B cell (primary cell): ENCODE measurements around the gene ZNF608. TPM values are rescaled to one million over a fixed set of nuclear protein-coding genes. Genes with fewer than 3 reads are reported as not detected.

Experiments
- ATAC-seq: fragments of 200-7000 bp; cut with Tn5 transposase; one replicate; pipeline ENCODE4 v1.10.0; 2021; ENCODE audit warnings: low read depth, mild to moderate bottlenecking, moderate number of reproducible peaks, moderate library complexity
- CTCF ChIA-PET: fragments of 350-600 bp; sonication (Branson Sonifier 250); formaldehyde crosslinking; loops from one replicate; lab custom pipeline; 2021; ENCODE audit warnings: antibody characterized with exemption, inconsistent platforms; lab: Charles Lee
- POLR2A ChIA-PET: fragments of 350-600 bp; sonication (Branson Sonifier 250); formaldehyde crosslinking; loops from one replicate; lab custom pipeline; 2021; ENCODE audit warnings: antibody characterized with exemption; lab: Charles Lee
- DNase-seq: peaks from one replicate; pipeline ENCODE4 v3.0.0; 2013
- H2AFZ ChIP-seq: 2 replicates; pipeline ENCODE4 v1.6.1; 2012; ENCODE audit warnings: mild to moderate bottlenecking, low read depth, low read length; ENCODE audit not compliant: insufficient read depth, poor library complexity, severe bottlenecking
- H3K27ac ChIP-seq, 2 donors: 1 replicate in 1 of 2; 2 replicates in 1 of 2; pipeline ENCODE4 v1.5.1; 2012 to 2013; ENCODE audit warnings: low read length in 2 of 2, mild to moderate bottlenecking in 2 of 2, moderate library complexity in 1 of 2
- H3K27me3 ChIP-seq, 4 experiments: fragments of 200-600 bp in 1 of 4; sonication (generic) in 1 of 4; replicated peaks in 1 of 4; 1 replicate in 2 of 4; 2 replicates in 2 of 4; pipeline versions ENCODE4 v1.6.1 to v1.7.0; 2013 to 2016; ENCODE audit warnings: low read length in 3 of 4, mild to moderate bottlenecking in 2 of 4, mixed read lengths in 1 of 4, moderate library complexity in 1 of 4; ENCODE audit not compliant: insufficient read depth in 4 of 4, control insufficient read depth in 3 of 4; ENCODE audit errors: control extremely low read depth in 1 of 4
- H3K36me3 ChIP-seq, 2 experiments: replicated peaks in 1 of 2; 1 replicate in 1 of 2; 2 replicates in 1 of 2; pipeline versions ENCODE4 v1.6.1 to v1.7.1; 2013; ENCODE audit warnings: low read length in 1 of 2; ENCODE audit not compliant: insufficient read depth in 2 of 2, control insufficient read depth in 1 of 2; ENCODE audit errors: control extremely low read depth in 1 of 2, extremely low read depth in 1 of 2
- H3K4me1 ChIP-seq, 2 donors: fragments of 200-600 bp in 1 of 2; sonication (generic) in 1 of 2; 1 replicate in 1 of 2; 2 replicates in 1 of 2; pipeline versions ENCODE4 v1.5.1 to v1.6.1; 2013 to 2017; ENCODE audit warnings: low read length in 2 of 2; ENCODE audit not compliant: control insufficient read depth in 2 of 2, insufficient read depth in 2 of 2
- H3K4me2 ChIP-seq: replicated peaks from 2 replicates; pipeline ENCODE3; 2012; ENCODE audit warnings: mild to moderate bottlenecking, low read depth, low read length; ENCODE audit not compliant: poor library complexity, severe bottlenecking
- H3K4me3 ChIP-seq, 5 experiments: fragments of 200-600 bp in 1 of 5; sonication (generic) in 1 of 5; 1 replicate in 3 of 5; 2 replicates in 2 of 5; pipeline versions ENCODE4 v1.5.1 to v1.7.0; 2011 to 2016; ENCODE audit warnings: low read length in 4 of 5, mild to moderate bottlenecking in 4 of 5, low read depth in 2 of 5, control low read depth in 1 of 5, moderate library complexity in 1 of 5; ENCODE audit not compliant: insufficient read depth in 1 of 5; ENCODE audit errors: control extremely low read depth in 1 of 5, extremely low read depth in 1 of 5
- H3K79me2 ChIP-seq: fragments of 200-600 bp; sonication (generic); one replicate; pipeline ENCODE4 v1.6.0; 2016; ENCODE audit warnings: low read length; ENCODE audit not compliant: control insufficient read depth, insufficient read depth
- H3K9ac ChIP-seq: fragments of 200-600 bp; sonication (generic); 2 replicates; pipeline ENCODE4 v1.6.1; 2017; ENCODE audit warnings: mild to moderate bottlenecking, low read length, moderate library complexity
- H3K9me3 ChIP-seq, 3 donors: one replicate each; pipeline versions ENCODE4 v1.6.1 to v1.7.1; 2013; ENCODE audit warnings: low read length in 2 of 3; ENCODE audit not compliant: control insufficient read depth in 2 of 3, insufficient read depth in 1 of 3; ENCODE audit errors: control extremely low read depth in 1 of 3
- H4K20me1 ChIP-seq: 2 replicates; pipeline ENCODE4 v1.6.0; 2012; ENCODE audit warnings: mild to moderate bottlenecking, low read length; ENCODE audit not compliant: insufficient read depth, control insufficient read depth, poor library complexity, severe bottlenecking
- H3K27ac Mint-ChIP-seq: one replicate; pipeline ENCODE4 v1.8.0; 2021; ENCODE audit warnings: mixed read lengths
- H3K27me3 Mint-ChIP-seq: one replicate; pipeline ENCODE4 v1.8.0; 2021; ENCODE audit warnings: mixed read lengths
- H3K4me1 Mint-ChIP-seq: one replicate; pipeline ENCODE4 v1.8.0; 2021; ENCODE audit warnings: mixed read lengths
- H3K4me3 Mint-ChIP-seq: one replicate; pipeline ENCODE4 v1.8.0; 2021; ENCODE audit warnings: mixed read lengths
- H3K9me3 Mint-ChIP-seq: one replicate; pipeline ENCODE4 v1.8.0; 2022; ENCODE audit warnings: mixed read lengths; ENCODE audit not compliant: insufficient read depth
- EZH2 ChIP-seq: IDR thresholded peaks from 2 replicates; pipeline ENCODE4 v1.6.1; 2012; ENCODE audit warnings: borderline replicate concordance, low read depth, mild to moderate bottlenecking, moderate library complexity, low read length; ENCODE audit not compliant: insufficient read depth, poor library complexity, severe bottlenecking
- WGBS: methylation state at CpG from one replicate; pipeline ENCODE4 v1.1.5; 2013; ENCODE audit warnings: missing lambda C conversion rate; ENCODE audit not compliant: insufficient coverage; 5-methylcytosine and 5-hydroxymethylcytosine counted together
- intact Hi-C: fragments of 100-400 bp; cut with micrococcal nuclease; formaldehyde crosslinking; loops from one replicate; pipeline ENCODE4 v1.10.0; 2022
- polyA plus RNA-seq: library from polyadenylated mRNA; depleted of rRNA; stranded (reverse); fragments of >200 nt; gene quantifications from 2 replicates; pipeline ENCODE4 v1.2.3, GENCODE V29; 2012
- total RNA-seq, 2 donors: library from RNA; stranded (reverse); fragments of 120-200 nt in 1 of 2; gene quantifications; 1 replicate in 1 of 2; 2 replicates in 1 of 2; pipeline versions ENCODE4 v1.2.3 to v1.2.4, GENCODE V29; 2013 to 2022
- TF ChIP-seq, protein P1 (sequence below): fragments of 200-600 bp; IDR thresholded peaks from one replicate; pipeline ENCODE4 v1.8.0; 2022; ENCODE audit warnings: antibody characterized with exemption, mild to moderate bottlenecking

ZNF608 gene
- total and polyA plus RNA-seq, 2 donors (not counting 1 experiment from before 2014, with no cell fraction given) = 8.5 to 17.4 TPM

DNA sequence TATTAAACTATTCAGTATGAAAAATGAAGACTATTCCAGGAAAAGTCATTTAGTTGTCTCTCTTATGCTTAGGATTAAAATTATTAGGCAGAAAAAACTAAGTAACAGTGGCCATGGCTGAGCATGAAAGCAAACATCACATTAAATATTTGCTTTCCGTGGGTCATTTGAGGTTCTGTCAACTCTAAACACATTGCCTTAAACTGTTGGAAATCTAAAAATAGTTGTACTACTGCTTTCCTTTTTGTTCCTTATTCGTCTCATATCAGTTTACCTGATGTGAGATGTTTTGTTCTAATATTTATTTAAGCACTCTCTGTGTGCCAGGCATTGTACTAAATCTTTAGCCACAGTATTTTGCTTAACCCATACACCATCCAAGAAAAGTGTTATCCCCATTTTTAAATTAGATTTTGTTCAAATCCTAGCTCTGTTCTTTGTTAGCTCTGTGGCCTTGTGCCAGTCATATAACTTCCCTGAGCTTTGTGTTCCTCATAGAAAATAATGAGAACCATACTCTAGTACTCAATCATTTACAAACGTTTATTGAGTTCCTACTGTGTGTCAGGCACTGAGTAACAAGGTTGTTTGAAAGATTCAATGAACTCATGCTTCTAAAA, 18.7 kb upstream of the ZNF608 start:
- Mint-ChIP-seq H3K27me3 (no peaks in the 10 kb centered on the region), H3K9me3 (peaks cover 3% of the 10 kb centered on the region), H3K4me3 (no peak overlapping the region), H3K27ac (no peak overlapping the region), H3K4me1 (no peaks in the 10 kb centered on the region)
- Histone ChIP-seq H3K4me2 (no peak overlapping the region), H3K79me2 (no peaks in the 10 kb centered on the region), H3K9me3 (no peaks in the 10 kb centered on the region), H3K4me3 (no peak overlapping the region), H4K20me1 (no peaks in the 10 kb centered on the region), H3K27ac (no peak overlapping the region), H3K27me3 (no peaks in the 10 kb centered on the region), H2AFZ (no peak overlapping the region), H3K9ac (no peak overlapping the region), H3K36me3 (no peaks in the 10 kb centered on the region), H3K4me1 (no peaks in the 10 kb centered on the region)
- DNase-seq = no peak
- intact Hi-C loops = no loop called here
- ChIA-PET POLR2A (no interaction called here), CTCF (interaction anchor here (0.7 kb wide), 1 partner anchor 8 kb away, joined by 3 read pairs; no protein-coding TSS in a partner anchor)
- WGBS = no CpG with 5 or more reads among the region's 3 CpGs
- ATAC-seq = no peak
- TF ChIP-seq, protein P1, sequence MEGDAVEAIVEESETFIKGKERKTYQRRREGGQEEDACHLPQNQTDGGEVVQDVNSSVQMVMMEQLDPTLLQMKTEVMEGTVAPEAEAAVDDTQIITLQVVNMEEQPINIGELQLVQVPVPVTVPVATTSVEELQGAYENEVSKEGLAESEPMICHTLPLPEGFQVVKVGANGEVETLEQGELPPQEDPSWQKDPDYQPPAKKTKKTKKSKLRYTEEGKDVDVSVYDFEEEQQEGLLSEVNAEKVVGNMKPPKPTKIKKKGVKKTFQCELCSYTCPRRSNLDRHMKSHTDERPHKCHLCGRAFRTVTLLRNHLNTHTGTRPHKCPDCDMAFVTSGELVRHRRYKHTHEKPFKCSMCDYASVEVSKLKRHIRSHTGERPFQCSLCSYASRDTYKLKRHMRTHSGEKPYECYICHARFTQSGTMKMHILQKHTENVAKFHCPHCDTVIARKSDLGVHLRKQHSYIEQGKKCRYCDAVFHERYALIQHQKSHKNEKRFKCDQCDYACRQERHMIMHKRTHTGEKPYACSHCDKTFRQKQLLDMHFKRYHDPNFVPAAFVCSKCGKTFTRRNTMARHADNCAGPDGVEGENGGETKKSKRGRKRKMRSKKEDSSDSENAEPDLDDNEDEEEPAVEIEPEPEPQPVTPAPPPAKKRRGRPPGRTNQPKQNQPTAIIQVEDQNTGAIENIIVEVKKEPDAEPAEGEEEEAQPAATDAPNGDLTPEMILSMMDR = no peak
- no peak for TF ChIP-seq EZH2

DNA sequence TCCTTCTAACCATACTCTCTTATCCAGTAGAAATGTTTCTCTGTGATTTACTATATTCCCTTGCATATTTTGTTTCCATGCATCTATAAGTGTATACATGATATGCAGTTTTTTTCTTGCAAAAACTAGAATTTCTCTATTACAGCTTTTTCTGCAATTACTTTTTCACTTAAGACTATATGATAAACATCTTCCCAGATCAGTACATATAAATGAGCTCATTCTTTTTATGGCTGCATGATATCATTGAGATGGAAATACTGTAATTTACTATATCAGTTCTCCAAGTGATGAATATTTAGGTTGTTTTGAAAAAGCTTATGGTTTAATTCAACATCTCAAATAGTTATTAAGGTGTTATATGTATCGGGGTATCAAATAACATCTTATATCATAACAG, 18.1 kb upstream of the ZNF608 start:
- Histone ChIP-seq H3K4me3 (no peak overlapping the region), H3K4me1 (no peaks in the 10 kb centered on the region), H3K36me3 (no peaks in the 10 kb centered on the region), H3K27me3 (no peaks in the 10 kb centered on the region), H3K4me2 (no peak overlapping the region), H2AFZ (no peak overlapping the region), H3K27ac (no peak overlapping the region), H3K9ac (no peak overlapping the region), H3K79me2 (no peaks in the 10 kb centered on the region), H4K20me1 (no peaks in the 10 kb centered on the region), H3K9me3 (no peaks in the 10 kb centered on the region)
- no CpG with 5 or more reads among the region's 1 CpG for WGBS
- ChIA-PET CTCF (interaction anchor here (0.7 kb wide), 1 partner anchor 9 kb away, joined by 3 read pairs; no protein-coding TSS in a partner anchor), POLR2A (no interaction called here)
- Mint-ChIP-seq H3K4me3 (no peak overlapping the region), H3K9me3 (no peaks in the 10 kb centered on the region), H3K4me1 (no peaks in the 10 kb centered on the region), H3K27me3 (no peaks in the 10 kb centered on the region), H3K27ac (no peak overlapping the region)
- intact Hi-C loops = no loop called here
- ATAC-seq = no peak
- TF ChIP-seq, protein P1 = no peak
- no peak for TF ChIP-seq EZH2
- no peak for DNase-seq
